ENCODE data around the gene HMGN4. TPM values are rescaled to one million over a fixed set of nuclear protein-coding genes. Genes with fewer than 3 reads are reported as not detected.

The HMGN4 gene
- 74.5 and 82.2 TPM in 2 replicates for total RNA-seq

DNA sequence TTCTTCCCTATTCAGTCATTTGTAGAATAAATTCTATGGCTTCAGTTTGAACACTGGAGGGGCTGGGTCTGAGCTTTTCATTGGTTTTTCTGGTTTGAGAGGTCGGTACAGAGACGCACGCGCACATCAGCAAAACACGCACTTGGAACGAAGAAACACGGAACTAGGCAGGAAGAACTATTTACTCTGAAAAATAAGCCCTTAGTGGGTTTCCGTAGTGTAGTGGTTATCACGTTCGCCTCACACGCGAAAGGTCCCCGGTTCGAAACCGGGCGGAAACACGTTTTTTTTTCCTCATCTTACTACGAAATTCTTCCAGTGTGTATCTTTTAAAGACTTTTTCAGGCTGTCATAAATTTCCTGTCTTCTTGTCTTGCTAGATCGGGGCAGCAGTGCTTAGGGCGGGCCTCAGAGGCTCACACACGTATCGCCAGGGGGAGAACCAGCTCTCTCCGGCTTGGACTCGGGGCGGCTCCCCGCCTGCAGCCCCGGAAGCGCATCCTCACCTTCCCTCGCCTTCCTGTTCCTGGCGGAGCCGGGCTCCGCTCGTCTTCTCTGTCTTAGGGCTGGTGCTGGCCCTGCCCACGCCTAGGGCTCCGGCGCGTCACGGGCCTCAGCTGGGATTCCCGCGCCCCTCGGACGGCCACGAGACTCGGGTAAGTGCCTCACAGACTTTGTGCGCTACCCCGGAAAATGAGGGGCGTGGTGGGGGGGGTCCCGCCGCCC, at the start of gene HMGN4:
HMGN4 (plus strand) TSS at position 521 of the 726 bp plus-strand sequence. CDS start 6,841 bp downstream, outside the sequence.
- peak within 1 kb of the TSS; percentile 98 for H3K4me3 Mint-ChIP-seq
- ChIA-PET POLR2A (interaction anchor here (0.5 to 3.5 kb wide), 51 partner anchors 10 to 1334 kb away, joined by 3 to 74 read pairs (median 5); partner anchors contain the start of genes BTN2A1, BTN3A1, BTN3A3 and ZNF184), CTCF (interaction anchor here (0.7 to 2.3 kb wide), 5 partner anchors 16 to 315 kb away, joined by 3 to 10 read pairs (median 4); no protein-coding TSS in a partner anchor)
- H3K36me3 Mint-ChIP-seq (ENCODE audit: low read depth): peaks cover 50% of the 10 kb centered on the region
- peak within 1 kb of the TSS; percentile 97 for H3K27ac Mint-ChIP-seq
- no peaks in the 10 kb centered on the region for H3K9me3 Mint-ChIP-seq
- intact Hi-C loops (cut with micrococcal nuclease): loop anchor here (1.0 to 10.0 kb wide), 13 partner anchors 15 to 1214 kb away; partner anchors contain the start of genes BTN2A2, BTN3A2 and ZNF391
- peak; percentile 73 for DNase-seq
- H3K4me1 Mint-ChIP-seq: peaks cover 65% of the 10 kb centered on the region
- peaks cover 7% of the 10 kb centered on the region for H3K27me3 Mint-ChIP-seq
- ATAC-seq (ENCODE audit: low read depth): peak; percentile 67
- TF ChIP-seq CTCF (IDR thresholded peaks at IDR 0.05): no peak

- H3K27ac Mint-ChIP-seq: no peak overlapping the region
- ChIA-PET POLR2A (interaction anchor here (1.2 kb wide), 1 partner anchor 16 kb away, joined by 6 read pairs; no protein-coding TSS in a partner anchor), CTCF (no interaction called here)
- no peak for TF ChIP-seq CTCF (IDR thresholded peaks at IDR 0.05)
- DNase-seq (no peak), ATAC-seq (ENCODE audit: low read depth) (no peak)
- intact Hi-C loops (cut with micrococcal nuclease): no loop called here
- H3K36me3 Mint-ChIP-seq (ENCODE audit: low read depth): peaks cover 4% of the 10 kb centered on the region
- H3K27me3 Mint-ChIP-seq: no peaks in the 10 kb centered on the region
- H3K9me3 Mint-ChIP-seq: peaks cover 6% of the 10 kb centered on the region
- no peak overlapping the region for H3K4me3 Mint-ChIP-seq
- H3K4me1 Mint-ChIP-seq: no peaks in the 10 kb centered on the region
Observed at GRCh38 chr6:26489996-26490964, 47.9 kb upstream of the HMGN4 start.

DNA sequence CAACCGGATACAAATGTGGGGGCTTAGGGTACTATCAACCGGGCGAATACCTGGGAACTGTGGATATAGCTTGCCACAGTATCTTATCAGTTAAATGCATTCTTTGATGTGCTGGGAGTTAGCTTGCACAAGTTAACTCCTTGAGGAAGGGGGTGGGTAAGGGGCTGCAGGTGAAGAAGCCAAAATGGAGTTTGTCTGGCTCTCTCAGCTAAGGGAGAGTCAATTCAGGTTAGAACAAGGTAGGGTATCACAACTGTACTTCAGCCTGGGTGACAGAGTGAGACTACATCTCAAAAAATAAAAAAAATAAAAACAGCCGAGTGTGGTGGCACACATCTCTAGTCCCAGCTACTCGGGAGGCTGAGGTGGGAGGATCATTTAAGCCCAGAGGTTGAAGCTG, 46.6 kb upstream of the HMGN4 start:
- no peak for DNase-seq
- ChIA-PET POLR2A (no interaction called here), CTCF (no interaction called here)
- H3K36me3 Mint-ChIP-seq (ENCODE audit: low read depth): peaks cover 4% of the 10 kb centered on the region
- no peak overlapping the region for H3K4me3 Mint-ChIP-seq
- H3K9me3 Mint-ChIP-seq: peaks cover 6% of the 10 kb centered on the region
- no peaks in the 10 kb centered on the region for H3K27me3 Mint-ChIP-seq
- TF ChIP-seq CTCF (IDR thresholded peaks at IDR 0.05): no peak
- intact Hi-C loops (cut with micrococcal nuclease): no loop called here
- H3K27ac Mint-ChIP-seq: no peak overlapping the region
- H3K4me1 Mint-ChIP-seq: no peaks in the 10 kb centered on the region
- ATAC-seq (ENCODE audit: low read depth): no peak

GRCh38 chr6:26493258-26493657, 44.9 kb upstream of the HMGN4 start:
- no peak for TF ChIP-seq CTCF (IDR thresholded peaks at IDR 0.05)
- peak; percentile 64 for ATAC-seq (ENCODE audit: low read depth)
- Mint-ChIP-seq H3K36me3 (ENCODE audit: low read depth) (no peaks in the 10 kb centered on the region), H3K27me3 (no peaks in the 10 kb centered on the region), H3K27ac (no peak overlapping the region), H3K9me3 (no peaks in the 10 kb centered on the region), H3K4me3 (no peak overlapping the region), H3K4me1 (peaks cover 7% of the 10 kb centered on the region)
- DNase-seq: no peak
- intact Hi-C loops (cut with micrococcal nuclease): no loop called here
- ChIA-PET POLR2A (no interaction called here), CTCF (no interaction called here)

GRCh38 chr6:26494117-26494516, 44.0 kb upstream of the HMGN4 start:
- intact Hi-C loops (cut with micrococcal nuclease): no loop called here
- CTCF ChIA-PET: no interaction called here

More at GRCh38 chr6:26494117-26494516, 44.0 kb upstream of the HMGN4 start:
- POLR2A ChIA-PET: no interaction called here
- H3K9me3 Mint-ChIP-seq: no peaks in the 10 kb centered on the region
- TF ChIP-seq CTCF (IDR thresholded peaks at IDR 0.05): no peak
- H3K27me3 Mint-ChIP-seq: no peaks in the 10 kb centered on the region
- no peak overlapping the region for H3K27ac Mint-ChIP-seq
- H3K4me3 Mint-ChIP-seq: no peak overlapping the region
- ATAC-seq (ENCODE audit: low read depth) (no peak), DNase-seq (no peak)
- H3K36me3 Mint-ChIP-seq (ENCODE audit: low read depth): no peaks in the 10 kb centered on the region
- H3K4me1 Mint-ChIP-seq: peaks cover 7% of the 10 kb centered on the region

Measured in activated B cell treated with CpG ODN at 0.5 μM for 24 hours (primary cell).